Bronchial epithelial cell (primary cell): ENCODE results near the gene XG. TPM values are rescaled to one million over a fixed set of nuclear protein-coding genes. Genes with fewer than 3 reads are reported as not detected.
"Not testable (repeated sequence)": the region's sequence is repeated elsewhere in the genome, so short reads cannot be mapped to it uniquely, and the experiment has no call there.

Experiments used
- DNase-seq: peaks from one replicate; pipeline ENCODE4 v3.0.0-alpha.2; 2010; ENCODE audit warnings: low read depth
- FAIRE-seq: peaks from 2 replicates; lab custom pipeline; 2011; peaks lifted over from hg19 to GRCh38; lab: Jason Lieb, UNC
- H3K27me3 ChIP-seq: 2 replicates; pipeline ENCODE4 v1.5.1; 2011; ENCODE audit warnings: low read length; ENCODE audit not compliant: control insufficient read depth, insufficient read depth
- H3K36me3 ChIP-seq: 2 replicates; pipeline ENCODE4 v1.5.1; 2011; ENCODE audit warnings: low read length; ENCODE audit not compliant: control insufficient read depth, insufficient read depth
- H3K4me3 ChIP-seq: 2 replicates; pipeline ENCODE4 v1.5.1; 2011; ENCODE audit warnings: mild to moderate bottlenecking, low read depth, low read length, control low read depth
- CTCF ChIP-seq: IDR thresholded peaks from 2 replicates; pipeline ENCODE4 v1.5.1; 2011; ENCODE audit warnings: mild to moderate bottlenecking, moderate library complexity, low read length, control low read depth, inconsistent platforms; ENCODE audit not compliant: insufficient read depth, severe bottlenecking
- total RNA-seq: library from RNA; depleted of rRNA; stranded (reverse); fragments of >200 nt; gene quantifications from 2 replicates; pipeline ENCODE4 v1.2.1, GENCODE V29; 2014

Gene XG
- total RNA-seq, 1 donor from 2014 or later: 0.26 TPM

- FAIRE-seq (no peak), DNase-seq (no peak)
- Histone ChIP-seq H3K36me3 (no peaks in the 10 kb centered on the region), H3K4me3 (no peak overlapping the region), H3K27me3 (no peaks in the 10 kb centered on the region)
- TF ChIP-seq CTCF: no peak
Observed at GRCh38 chrX:2756548-2756947, 4.7 kb downstream of the XG start.

- FAIRE-seq: peak; percentile 60
Observed at GRCh38 chrX:2761246-2761645, 9.4 kb downstream of the XG start.

DNA sequence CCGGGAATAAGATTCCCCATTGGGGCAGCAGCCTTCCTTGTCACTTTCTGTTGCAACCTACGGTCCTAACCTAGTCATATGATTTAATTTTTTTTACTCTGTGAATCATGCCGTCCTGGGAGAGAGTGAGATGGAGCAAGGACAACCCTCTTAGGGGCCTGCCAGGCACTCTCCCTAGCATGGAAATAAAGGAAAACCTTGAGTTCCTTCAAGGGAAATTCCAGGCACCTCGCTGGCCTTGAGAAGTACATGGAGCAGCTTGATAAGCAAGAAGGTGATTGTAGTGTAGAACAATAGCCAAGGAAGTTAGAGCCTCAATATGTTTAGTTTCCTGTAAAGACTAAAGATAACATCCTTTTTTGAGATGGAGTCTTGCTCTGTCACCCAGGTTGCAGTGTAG is 10.8 kb downstream of the XG start:
- DNase-seq, FAIRE-seq, H3K36me3 ChIP-seq, H3K4me3 ChIP-seq, H3K27me3 ChIP-seq: not testable (repeated sequence)

More at GRCh38 chrX:2761246-2761645, 9.4 kb downstream of the XG start:
- no peak overlapping the region for H3K4me3 ChIP-seq
- H3K27me3 ChIP-seq: no peaks in the 10 kb centered on the region
- TF ChIP-seq CTCF: no peak
- no peak for DNase-seq
- no peaks in the 10 kb centered on the region for H3K36me3 ChIP-seq

GRCh38 chrX:2764766-2765548 is 13.1 kb downstream of the XG start:
- H3K36me3 ChIP-seq, H3K27me3 ChIP-seq, FAIRE-seq, DNase-seq, H3K4me3 ChIP-seq: not testable (repeated sequence)

DNA sequence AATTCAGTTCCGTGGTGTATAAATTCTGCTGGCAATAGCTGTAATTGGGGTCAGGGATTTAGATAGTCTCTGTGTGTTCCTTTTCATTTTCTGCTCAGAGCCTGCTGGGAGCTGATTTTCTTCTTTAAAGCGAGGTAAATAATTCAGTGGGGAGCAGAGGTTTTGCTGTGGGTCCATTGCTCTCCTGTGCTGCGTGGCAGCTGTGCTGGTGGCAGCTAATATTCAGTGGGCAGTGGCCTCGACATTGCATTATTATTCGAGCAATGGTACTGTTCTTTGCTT is 13.7 kb downstream of the XG start:
- Histone ChIP-seq H3K4me3 (no peak overlapping the region), H3K27me3 (no peaks in the 10 kb centered on the region), H3K36me3 (no peaks in the 10 kb centered on the region)
- DNase-seq: no peak
- TF ChIP-seq CTCF: no peak
- no peak for FAIRE-seq

DNA sequence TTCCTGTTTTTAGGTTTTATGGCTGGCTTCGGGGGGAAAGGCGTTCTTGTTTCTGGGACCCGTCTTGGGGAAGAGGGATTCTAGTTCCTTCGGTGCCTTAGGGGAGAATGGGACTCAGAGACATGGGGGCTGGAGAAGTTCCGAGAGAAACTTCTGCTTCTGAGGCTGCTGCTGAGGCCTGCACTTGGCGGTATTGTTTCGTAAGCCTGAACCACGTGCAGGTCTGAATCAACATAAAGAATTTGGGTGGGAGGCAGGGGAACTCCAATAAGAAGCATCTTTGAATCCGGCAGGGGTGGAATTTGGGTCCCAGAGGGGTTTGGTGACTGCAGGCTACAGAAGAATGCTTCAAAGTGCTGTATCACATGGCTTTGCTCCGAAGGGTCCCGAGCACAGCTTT is 15.1 kb downstream of the XG start:
- H3K4me3 ChIP-seq: no peak overlapping the region
- H3K27me3 ChIP-seq: no peaks in the 10 kb centered on the region
- FAIRE-seq: no peak
- DNase-seq: no peak
- no peak for TF ChIP-seq CTCF
- H3K36me3 ChIP-seq: no peaks in the 10 kb centered on the region
